ENCODE data around the gene GABPB2. TPM values are rescaled to one million over a fixed set of nuclear protein-coding genes. Genes with fewer than 3 reads are reported as not detected.

Gene GABPB2
- 3.6 TPM for polyA plus RNA-seq (2012; ENCODE audit: low read depth, missing spikeins)

DNA sequence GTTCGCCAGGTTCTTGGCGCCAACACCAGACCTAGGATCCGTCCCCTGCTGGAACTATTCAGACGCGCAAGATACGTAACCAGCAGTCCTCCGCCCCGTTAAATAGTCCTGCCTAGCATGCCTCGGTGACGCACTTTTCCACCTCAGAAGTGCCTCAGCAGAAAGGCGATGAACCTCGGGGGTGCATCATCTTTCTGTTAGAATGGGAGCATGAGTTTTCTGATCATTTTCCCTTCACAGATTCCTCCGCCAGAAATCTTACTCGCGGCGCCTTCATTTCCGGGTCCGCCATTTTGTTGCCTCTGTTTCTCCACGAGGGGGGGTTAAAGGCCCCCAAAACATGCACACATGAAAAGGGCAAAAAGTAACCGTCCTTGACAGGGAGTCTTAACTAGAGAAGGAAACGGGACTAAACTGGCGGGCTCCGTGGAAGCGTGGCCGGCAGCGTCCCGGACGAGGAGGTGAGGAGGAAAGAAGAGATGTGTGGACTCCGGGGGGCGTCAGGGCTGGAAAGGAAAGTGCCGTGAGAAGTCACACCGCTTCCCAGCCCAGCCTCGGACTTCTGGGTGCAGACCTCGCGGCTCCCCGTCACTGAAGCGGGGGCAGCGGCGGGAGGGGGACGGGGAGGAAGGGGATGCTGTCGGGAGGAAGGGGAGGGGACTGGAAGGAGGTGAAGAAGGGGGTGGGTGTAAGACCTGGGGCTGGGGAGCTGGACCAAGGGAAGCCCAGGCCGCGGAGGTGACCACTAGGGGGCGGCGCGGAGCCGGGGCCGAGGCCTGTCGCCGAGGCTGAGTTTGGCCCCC lies at the start of gene GABPB2:
TSS of gene GABPB2 (plus strand) at position 288 of the 803 bp plus-strand sequence. CDS start 17,429 bp downstream, outside the sequence.
- peak; percentile 84 for DNase-seq (ENCODE audit: insufficient read length, low spot score)
- FAIRE-seq = peak; percentile 83
- TF ChIP-seq PAX5 (IDR thresholded peaks at IDR 0.05; ENCODE audit: insufficient read depth, low read length, severe bottlenecking) (no peak), SPI1 (IDR thresholded peaks at IDR 0.05; ENCODE audit: low read depth, low read length) (no peak), POLR2AphosphoS5 (IDR thresholded peaks at IDR 0.05; ENCODE audit: low read depth, low read length) (peak; percentile 89), TAF1 (IDR thresholded peaks at IDR 0.05; ENCODE audit: low read depth, low read length) (peak; percentile 82), POU2F2 (IDR thresholded peaks at IDR 0.05; ENCODE audit: low read depth, low read length) (peak; percentile 90), POLR2A (IDR thresholded peaks at IDR 0.05; ENCODE audit: low read depth, low read length) (peak; percentile 94)

DNA sequence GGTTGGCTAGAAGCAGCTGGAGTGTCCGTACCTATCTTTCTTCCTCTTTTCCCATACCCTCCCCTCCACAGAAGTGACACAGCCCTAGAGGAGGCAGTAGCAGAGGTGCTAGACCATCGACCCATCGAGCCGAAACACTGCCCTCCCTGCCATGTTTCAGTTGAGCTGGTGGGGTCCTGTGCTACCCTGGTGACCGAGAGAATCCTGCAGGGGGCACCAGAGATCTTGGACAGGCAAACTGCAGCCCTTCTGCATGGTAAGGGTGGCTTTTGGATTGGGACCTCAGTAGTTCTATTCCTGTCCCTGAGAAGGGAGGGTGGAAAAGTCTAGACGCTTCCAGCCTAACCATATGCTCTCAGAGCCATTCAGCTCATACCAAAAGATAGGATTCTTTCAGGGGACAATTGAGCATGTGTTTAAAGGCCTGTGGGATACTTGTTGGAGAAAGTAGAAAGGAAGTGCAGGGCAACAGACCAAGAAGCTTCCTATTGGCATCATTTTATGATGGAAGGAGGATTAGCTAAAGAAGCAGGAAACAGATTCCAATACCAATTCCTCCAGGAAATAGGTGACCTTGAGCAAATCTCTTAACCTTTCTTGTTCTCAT lies 45.9 kb upstream of the GABPB2 start:
- no peak for TF ChIP-seq PAX5 (IDR thresholded peaks at IDR 0.05; ENCODE audit: insufficient read depth, low read length, severe bottlenecking)
- no peak for TF ChIP-seq POLR2AphosphoS5 (IDR thresholded peaks at IDR 0.05; ENCODE audit: low read depth, low read length)
- no peak for TF ChIP-seq TAF1 (IDR thresholded peaks at IDR 0.05; ENCODE audit: low read depth, low read length)
- TF ChIP-seq SPI1 (IDR thresholded peaks at IDR 0.05; ENCODE audit: low read depth, low read length) = no peak
- TF ChIP-seq POU2F2 (IDR thresholded peaks at IDR 0.05; ENCODE audit: low read depth, low read length) = no peak
- TF ChIP-seq POLR2A (IDR thresholded peaks at IDR 0.05; ENCODE audit: low read depth, low read length) = no peak
- DNase-seq (ENCODE audit: insufficient read length, low spot score) (peak; percentile 74), FAIRE-seq (peak; percentile 95)

DNA sequence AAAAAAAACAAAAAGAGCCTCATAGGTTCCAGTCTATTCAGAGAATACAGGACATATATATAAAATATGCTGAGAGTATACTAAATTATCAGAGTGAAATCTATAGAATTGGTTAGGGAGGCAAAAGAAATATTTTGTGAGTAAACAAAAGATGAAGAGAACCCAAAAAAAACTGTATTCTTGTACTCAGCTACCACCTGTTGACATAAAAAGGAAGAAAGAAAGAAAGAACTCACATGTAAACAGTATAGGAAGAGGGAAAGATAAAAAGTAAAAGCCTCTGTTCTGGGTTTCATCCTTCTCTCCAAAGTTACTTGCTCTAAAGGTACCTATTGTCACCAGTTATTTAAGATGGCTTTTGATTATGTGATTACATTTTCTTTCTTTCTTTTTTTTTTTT lies 44.1 kb upstream of the GABPB2 start:
- TF ChIP-seq POU2F2 (IDR thresholded peaks at IDR 0.05; ENCODE audit: low read depth, low read length) = no peak
- TF ChIP-seq POLR2AphosphoS5 (IDR thresholded peaks at IDR 0.05; ENCODE audit: low read depth, low read length) = no peak
- TF ChIP-seq PAX5 (IDR thresholded peaks at IDR 0.05; ENCODE audit: insufficient read depth, low read length, severe bottlenecking) = no peak
- TF ChIP-seq SPI1 (IDR thresholded peaks at IDR 0.05; ENCODE audit: low read depth, low read length) = no peak
- TF ChIP-seq POLR2A (IDR thresholded peaks at IDR 0.05; ENCODE audit: low read depth, low read length) = no peak

DNA sequence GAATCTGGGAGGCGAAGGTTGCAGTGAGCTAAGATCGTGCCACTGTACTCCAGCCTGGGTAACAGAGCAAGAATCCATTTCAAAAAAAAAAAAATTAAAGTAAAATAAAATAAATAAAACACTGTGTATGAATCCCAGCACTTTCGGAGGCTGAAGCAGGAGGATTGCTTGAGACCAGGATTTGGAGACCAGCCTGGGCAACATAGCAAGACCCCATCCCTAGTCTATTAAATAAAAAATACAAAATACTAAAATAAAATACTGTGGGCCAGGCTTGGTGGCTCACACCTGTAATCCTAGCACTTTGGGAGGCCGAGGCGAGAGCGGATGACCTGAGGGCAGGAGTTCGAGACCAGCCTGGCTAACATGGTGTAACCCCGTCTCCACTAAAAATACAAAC lies 38.4 kb upstream of the GABPB2 start:
- TF ChIP-seq POU2F2 (IDR thresholded peaks at IDR 0.05; ENCODE audit: low read depth, low read length) (no peak), TAF1 (IDR thresholded peaks at IDR 0.05; ENCODE audit: low read depth, low read length) (no peak), PAX5 (IDR thresholded peaks at IDR 0.05; ENCODE audit: insufficient read depth, low read length, severe bottlenecking) (no peak), POLR2AphosphoS5 (IDR thresholded peaks at IDR 0.05; ENCODE audit: low read depth, low read length) (no peak), POLR2A (IDR thresholded peaks at IDR 0.05; ENCODE audit: low read depth, low read length) (no peak), SPI1 (IDR thresholded peaks at IDR 0.05; ENCODE audit: low read depth, low read length) (no peak)
- no peak for FAIRE-seq
- DNase-seq (ENCODE audit: insufficient read length, low spot score) = no peak

More for the DNA sequence above, 44.1 kb upstream of the GABPB2 start:
- DNase-seq (ENCODE audit: insufficient read length, low spot score) (no peak), FAIRE-seq (no peak)

DNA sequence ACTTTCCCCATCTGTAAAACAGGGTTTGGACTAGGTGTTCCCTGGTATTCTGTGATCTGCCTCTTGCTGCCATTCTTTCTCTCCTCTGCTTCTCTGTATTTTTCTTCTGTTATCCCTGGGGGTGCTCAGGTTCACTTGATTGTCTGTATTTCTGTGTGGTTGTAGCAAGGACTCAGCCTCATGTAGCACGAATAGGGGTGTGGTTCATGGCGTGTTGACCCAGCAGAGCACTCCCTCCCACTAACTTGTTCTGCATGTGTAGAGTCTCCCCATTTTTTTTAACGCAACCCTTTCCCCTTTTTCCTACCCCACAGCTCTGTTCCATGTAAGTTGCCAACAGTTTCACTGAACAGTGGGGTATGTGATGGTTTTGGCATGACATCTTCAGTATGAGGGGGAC lies 35.4 kb upstream of the GABPB2 start:
- TF ChIP-seq SPI1 (IDR thresholded peaks at IDR 0.05; ENCODE audit: low read depth, low read length) (no peak), POU2F2 (IDR thresholded peaks at IDR 0.05; ENCODE audit: low read depth, low read length) (no peak), POLR2A (IDR thresholded peaks at IDR 0.05; ENCODE audit: low read depth, low read length) (no peak), POLR2AphosphoS5 (IDR thresholded peaks at IDR 0.05; ENCODE audit: low read depth, low read length) (no peak)
- DNase-seq (ENCODE audit: insufficient read length, low spot score) (no peak), FAIRE-seq (no peak)

DNA sequence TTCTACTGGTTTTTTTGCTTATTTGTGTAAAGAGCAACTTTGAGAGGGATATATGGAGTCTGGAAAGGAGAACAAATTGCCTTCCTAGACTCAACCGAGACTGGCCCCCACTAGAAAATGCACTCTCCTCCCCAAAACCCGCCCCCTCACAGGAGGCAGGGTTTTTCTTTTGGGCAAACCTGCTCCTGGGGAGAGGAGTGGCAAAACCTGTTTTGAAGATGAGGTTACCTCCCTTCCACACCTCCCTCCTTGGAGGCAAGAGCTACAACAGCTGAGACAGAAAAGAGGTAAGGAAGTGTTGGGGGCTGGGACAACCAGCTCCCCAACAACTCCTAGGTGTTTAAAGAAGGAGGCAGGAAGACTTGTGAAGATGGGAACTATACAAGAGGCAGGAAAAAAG lies 34.2 kb upstream of the GABPB2 start, which contains the start of gene BNIPL:
TSS of gene BNIPL (plus strand) at position 231 of the 400 bp plus-strand sequence. CDS start at position 371, 140 bp downstream.
- TF ChIP-seq POLR2A (IDR thresholded peaks at IDR 0.05; ENCODE audit: low read depth, low read length) (no peak), TAF1 (IDR thresholded peaks at IDR 0.05; ENCODE audit: low read depth, low read length) (no peak), POLR2AphosphoS5 (IDR thresholded peaks at IDR 0.05; ENCODE audit: low read depth, low read length) (no peak), PAX5 (IDR thresholded peaks at IDR 0.05; ENCODE audit: insufficient read depth, low read length, severe bottlenecking) (no peak), POU2F2 (IDR thresholded peaks at IDR 0.05; ENCODE audit: low read depth, low read length) (no peak), SPI1 (IDR thresholded peaks at IDR 0.05; ENCODE audit: low read depth, low read length) (no peak)
- DNase-seq (ENCODE audit: insufficient read length, low spot score) (no peak), FAIRE-seq (no peak)

DNA sequence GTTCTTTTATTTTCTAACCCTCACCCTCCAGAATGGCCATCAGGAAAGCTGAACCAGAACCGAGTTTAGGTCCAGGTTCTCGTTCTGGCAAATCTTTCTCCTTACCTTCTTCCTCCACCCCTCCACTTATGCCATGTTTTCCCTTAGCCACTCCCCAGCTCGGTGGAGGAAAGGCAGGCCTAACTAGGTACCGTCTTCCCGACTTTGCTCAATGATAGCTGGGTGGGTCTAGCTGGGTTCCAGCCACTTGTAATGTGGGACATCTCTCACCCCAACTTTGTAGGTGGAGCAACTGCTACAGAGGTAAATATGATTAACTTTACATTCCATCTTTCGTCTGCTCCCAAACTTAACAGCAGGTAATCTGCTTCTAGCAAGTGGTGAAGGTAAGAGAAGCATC lies 33.5 kb upstream of the GABPB2 start:
- no peak for TF ChIP-seq TAF1 (IDR thresholded peaks at IDR 0.05; ENCODE audit: low read depth, low read length)
- no peak for TF ChIP-seq SPI1 (IDR thresholded peaks at IDR 0.05; ENCODE audit: low read depth, low read length)
- TF ChIP-seq POLR2A (IDR thresholded peaks at IDR 0.05; ENCODE audit: low read depth, low read length) = no peak
- no peak for TF ChIP-seq POLR2AphosphoS5 (IDR thresholded peaks at IDR 0.05; ENCODE audit: low read depth, low read length)
- no peak for TF ChIP-seq PAX5 (IDR thresholded peaks at IDR 0.05; ENCODE audit: insufficient read depth, low read length, severe bottlenecking)
- FAIRE-seq = no peak
- no peak for DNase-seq (ENCODE audit: insufficient read length, low spot score)

DNA sequence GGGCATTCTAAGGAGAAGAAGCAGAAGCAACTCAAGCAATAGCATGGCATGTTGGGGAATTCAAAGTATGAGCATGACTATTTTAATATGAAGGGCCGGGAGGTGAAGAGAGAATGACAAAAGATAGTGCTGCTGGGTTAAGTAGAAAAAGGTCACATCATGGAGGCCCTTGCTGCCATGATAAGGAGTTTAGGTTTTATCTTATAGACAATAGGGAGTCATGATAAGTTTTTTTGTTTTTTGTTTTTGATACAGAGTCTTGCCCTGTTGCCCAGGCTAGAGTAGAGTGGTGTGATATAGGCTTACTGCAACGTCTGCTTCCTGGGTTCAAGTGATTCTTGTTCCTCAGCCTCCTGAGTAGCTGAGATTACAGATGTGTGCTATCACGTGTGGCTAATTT lies 31.0 kb upstream of the GABPB2 start:
- no peak for FAIRE-seq
- no peak for TF ChIP-seq POLR2A (IDR thresholded peaks at IDR 0.05; ENCODE audit: low read depth, low read length)
- TF ChIP-seq POU2F2 (IDR thresholded peaks at IDR 0.05; ENCODE audit: low read depth, low read length) = no peak
- no peak for TF ChIP-seq SPI1 (IDR thresholded peaks at IDR 0.05; ENCODE audit: low read depth, low read length)
- no peak for TF ChIP-seq PAX5 (IDR thresholded peaks at IDR 0.05; ENCODE audit: insufficient read depth, low read length, severe bottlenecking)
- no peak for TF ChIP-seq POLR2AphosphoS5 (IDR thresholded peaks at IDR 0.05; ENCODE audit: low read depth, low read length)
- no peak for TF ChIP-seq TAF1 (IDR thresholded peaks at IDR 0.05; ENCODE audit: low read depth, low read length)
- no peak for DNase-seq (ENCODE audit: insufficient read length, low spot score)

DNA sequence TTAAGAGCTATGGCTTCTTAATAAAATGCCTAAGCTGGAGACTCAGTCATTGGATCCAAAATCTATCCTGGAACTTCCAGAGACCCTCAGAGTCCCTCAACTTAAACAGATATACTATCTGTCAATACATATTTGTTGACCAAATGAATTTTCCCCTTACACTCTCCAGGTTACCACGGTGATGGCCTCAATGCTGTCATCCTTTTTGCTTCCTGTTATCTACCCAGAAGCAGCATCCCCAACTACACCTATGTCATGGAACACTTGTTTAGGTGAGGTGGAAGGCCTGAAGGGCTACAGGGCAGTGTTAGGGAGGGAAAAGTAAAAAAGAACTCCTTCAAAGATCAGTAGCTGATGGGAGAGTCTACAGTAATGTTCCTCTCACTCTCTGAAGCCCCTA lies 27.4 kb upstream of the GABPB2 start:
- FAIRE-seq (no peak), DNase-seq (ENCODE audit: insufficient read length, low spot score) (no peak)
- no peak for TF ChIP-seq POLR2A (IDR thresholded peaks at IDR 0.05; ENCODE audit: low read depth, low read length)
- no peak for TF ChIP-seq PAX5 (IDR thresholded peaks at IDR 0.05; ENCODE audit: insufficient read depth, low read length, severe bottlenecking)
- TF ChIP-seq SPI1 (IDR thresholded peaks at IDR 0.05; ENCODE audit: low read depth, low read length) = no peak
- no peak for TF ChIP-seq POU2F2 (IDR thresholded peaks at IDR 0.05; ENCODE audit: low read depth, low read length)
- TF ChIP-seq TAF1 (IDR thresholded peaks at IDR 0.05; ENCODE audit: low read depth, low read length) = no peak
- TF ChIP-seq POLR2AphosphoS5 (IDR thresholded peaks at IDR 0.05; ENCODE audit: low read depth, low read length) = no peak
